Effector CD8-positive, alpha-beta T cell (primary cell): ENCODE data around the gene ARHGEF19.
"Not testable (repeated sequence)": the region's sequence is repeated elsewhere in the genome, so short reads cannot be mapped to it uniquely, and the experiment has no call there.

ENCODE experiments used
- DNase-seq: peaks from one replicate; lab custom pipeline; 2025; lab: John Stamatoyannopoulos, UW

The ARHGEF19 gene

GRCh38 chr1:16221499-16221898 is 9.0 kb upstream of the ARHGEF19 start:
- DNase-seq = no peak

GRCh38 chr1:16219968-16220500 is 7.6 kb upstream of the ARHGEF19 start:
- DNase-seq = no peak

- DNase-seq = no peak
Observed at GRCh38 chr1:16218674-16219071, 6.2 kb upstream of the ARHGEF19 start.

- no peak for DNase-seq
Observed at GRCh38 chr1:16218014-16218673, 5.7 kb upstream of the ARHGEF19 start.

- peak; percentile 90 for DNase-seq
Observed at GRCh38 chr1:16217061-16217785, 4.8 kb upstream of the ARHGEF19 start.

- DNase-seq = peak; percentile 56
Observed at GRCh38 chr1:16215882-16216753, 3.7 kb upstream of the ARHGEF19 start.

GRCh38 chr1:16215240-16215639 is 2.8 kb upstream of the ARHGEF19 start:
- not testable (repeated sequence) for DNase-seq

GRCh38 chr1:16213544-16213943 is 1.1 kb upstream of the ARHGEF19 start:
- not testable (repeated sequence) for DNase-seq

- DNase-seq = no peak
Observed at GRCh38 chr1:16213013-16213412, 561 bp upstream of the ARHGEF19 start.

DNA sequence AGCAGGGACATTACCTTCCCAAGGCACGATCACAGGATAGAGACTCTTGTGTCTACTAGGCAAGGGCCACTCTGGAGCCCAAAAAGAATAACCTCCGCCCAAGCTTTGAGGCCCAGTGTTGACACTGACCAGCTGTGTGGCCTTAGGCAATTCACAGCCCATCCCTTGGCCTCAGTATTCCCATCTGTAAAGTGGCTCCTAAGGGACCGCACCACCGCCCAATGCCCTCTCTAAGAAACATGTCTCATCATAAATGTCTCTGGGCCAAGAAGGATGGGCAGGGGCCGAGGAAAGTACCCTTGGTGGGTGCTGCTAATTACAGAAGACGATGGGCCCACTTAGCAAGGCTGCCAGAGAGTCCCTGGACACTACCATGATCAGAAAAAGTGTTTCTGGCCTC is 628 bp downstream of the ARHGEF19 start:
- DNase-seq = no peak

GRCh38 chr1:16210581-16210980 is 1.9 kb downstream of the ARHGEF19 start:
- DNase-seq = no peak

- no peak for DNase-seq
Observed at GRCh38 chr1:16209847-16210407, 2.5 kb downstream of the ARHGEF19 start.

- no peak for DNase-seq
Observed at GRCh38 chr1:16209132-16209846, 3.2 kb downstream of the ARHGEF19 start.

- no peak for DNase-seq
Observed at GRCh38 chr1:16208270-16208987, 4.0 kb downstream of the ARHGEF19 start.

DNA sequence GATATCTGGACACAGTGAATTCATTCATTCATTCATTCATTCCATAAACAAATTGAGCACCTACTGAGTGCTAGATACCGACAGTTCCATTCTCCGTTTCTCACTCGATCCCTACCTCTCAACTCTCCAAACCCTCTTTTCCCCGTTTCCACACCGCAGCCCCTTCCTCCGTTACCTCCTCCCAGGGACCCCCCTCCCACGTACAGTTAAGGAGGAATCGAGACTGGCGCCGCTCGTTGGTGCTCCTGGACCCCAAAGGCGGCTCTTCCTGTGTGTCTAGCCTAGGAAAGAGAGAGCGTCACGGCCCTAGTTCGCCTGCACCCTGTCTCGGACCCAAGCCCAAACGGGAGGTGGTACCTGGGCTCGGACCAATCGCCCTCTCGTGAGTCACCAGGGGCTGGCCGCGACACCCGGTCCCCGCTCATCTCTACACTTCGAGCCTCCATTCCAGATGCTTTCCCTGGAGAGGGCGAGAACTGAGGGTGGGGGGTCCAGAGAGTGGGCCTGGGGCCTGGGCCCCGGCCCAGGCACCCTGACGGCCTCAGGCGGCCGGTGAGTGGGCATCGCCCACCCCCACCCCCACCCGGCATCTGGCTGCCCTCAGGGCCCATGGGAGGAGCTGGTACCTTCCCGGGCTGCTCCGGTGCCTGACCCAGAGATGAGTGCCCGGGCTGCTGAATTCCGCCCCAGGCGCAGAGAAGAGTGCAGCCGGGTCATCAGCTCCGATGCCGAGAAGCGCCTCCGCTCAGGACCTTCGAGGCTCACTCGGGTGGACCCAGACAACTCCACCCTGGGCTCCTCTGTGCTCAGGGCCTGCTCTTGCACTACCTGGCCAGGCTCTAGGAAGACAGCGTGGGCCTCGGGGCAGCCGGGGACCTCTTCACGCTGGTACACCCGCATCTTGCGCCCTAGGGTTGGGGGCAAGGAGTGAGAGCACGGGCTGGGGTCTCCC is 4.9 kb downstream of the ARHGEF19 start:
- DNase-seq = no peak

GRCh38 chr1:16206547-16207317 is 5.7 kb downstream of the ARHGEF19 start:
- DNase-seq = peak; percentile 84

- DNase-seq = no peak
Observed at GRCh38 chr1:16205891-16206546, 6.4 kb downstream of the ARHGEF19 start.

DNA sequence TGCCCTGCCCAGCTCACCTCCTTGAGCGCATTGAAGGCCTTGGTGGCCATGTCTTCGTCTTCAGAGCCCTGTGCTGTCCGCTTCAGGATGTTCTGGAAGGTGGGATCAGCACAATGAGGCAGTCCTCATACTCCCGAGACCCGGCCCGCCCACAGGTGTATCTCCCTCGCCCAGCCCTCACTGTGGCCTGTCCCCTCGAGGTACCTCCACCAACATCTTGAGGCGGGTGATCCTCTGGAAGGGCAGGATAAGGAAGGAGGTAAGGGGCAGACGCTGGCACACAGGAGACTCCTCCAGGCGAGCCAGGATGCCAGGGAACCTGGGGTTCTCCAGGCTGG is 7.1 kb downstream of the ARHGEF19 start:
- no peak for DNase-seq
